Measurements from ENCODE around the gene PDE4D.

GRCh38 chr5:59489551-59489950, 404.0 kb downstream of the PDE4D start:
- TF ChIP-seq TAF1 (IDR thresholded peaks at IDR 0.05; ENCODE audit: low read depth, low read length): no peak
- no peak for TF ChIP-seq POLR2AphosphoS5 (IDR thresholded peaks at IDR 0.05; ENCODE audit: low read depth, low read length)
